Transverse colon (tissue), 4 donors: ENCODE results near the gene NFASC. TPM values are rescaled to one million over a fixed set of nuclear protein-coding genes. Genes with fewer than 3 reads are reported as not detected.

Experiments used
- DNase-seq: peaks from one replicate; pipeline ENCODE4 v3.0.0-alpha.2; 2019
- H3K27ac ChIP-seq, 4 donors: fragments of 200-600 bp; sonication (generic); 2 replicates each; pipeline ENCODE4 v1.5.1; 2016 to 2018; ENCODE audit warnings: inconsistent platforms in 4 of 4
- H3K27me3 ChIP-seq: fragments of 200-600 bp; sonication (generic); 2 replicates; pipeline ENCODE4 v1.5.1; 2017; ENCODE audit warnings: inconsistent platforms
- H3K36me3 ChIP-seq, 4 donors: fragments of 200-600 bp; sonication (generic); 2 replicates each; pipeline ENCODE4 v1.5.1; 2017 to 2019; ENCODE audit warnings: inconsistent platforms in 4 of 4
- H3K4me1 ChIP-seq, 4 donors: fragments of 200-600 bp; sonication (generic); 2 replicates each; pipeline ENCODE4 v1.5.1; 2017 to 2020; ENCODE audit warnings: inconsistent platforms in 4 of 4
- H3K4me3 ChIP-seq, 4 donors: fragments of 200-600 bp; sonication (generic); 1 replicate in 1 of 4; 2 replicates in 3 of 4; pipeline versions ENCODE4 v1.5.1 to v1.6.1; 2017 to 2019; ENCODE audit warnings: inconsistent platforms in 4 of 4
- H3K9me3 ChIP-seq, 2 donors: fragments of 200-600 bp; sonication (generic); 2 replicates each; pipeline ENCODE4 v1.5.1; 2017 to 2019; ENCODE audit warnings: inconsistent platforms in 2 of 2
- CTCF ChIP-seq, 5 experiments: fragments of 200-600 bp in 3 of 5; fragments of 450-650 bp in 2 of 5; sonication (generic) in 3 of 5; IDR thresholded peaks; 1 replicate in 2 of 5; 2 replicates in 3 of 5; pipeline ENCODE4 v1.5.1; 2016 to 2017; ENCODE audit warnings: antibody characterized with exemption in 5 of 5, inconsistent platforms in 3 of 5, mild to moderate bottlenecking in 2 of 5, moderate library complexity in 1 of 5
- EP300 ChIP-seq: sonication (generic); formaldehyde crosslinking; IDR thresholded peaks from one replicate; pipeline ENCODE4 v1.6.1; 2017; ENCODE audit warnings: antibody characterized with exemption, low read depth
- POLR2A ChIP-seq: fragments of 450-650 bp; IDR thresholded peaks from one replicate; pipeline ENCODE4 v1.6.1; 2016; ENCODE audit warnings: antibody characterized with exemption, mild to moderate bottlenecking, moderate library complexity
- POLR2AphosphoS5 ChIP-seq, 3 donors: sonication (generic); formaldehyde crosslinking; IDR thresholded peaks; one replicate each; pipeline ENCODE4 v1.6.1; 2016; ENCODE audit warnings: antibody characterized with exemption in 3 of 3
- WGBS, 2 donors: methylation state at CpG; one replicate each; pipeline ENCODE4 v1.1.5; 2018; ENCODE audit warnings: low coverage in 1 of 2; 5-methylcytosine and 5-hydroxymethylcytosine counted together
- in situ Hi-C, 4 donors: fragments of 200-750 bp; cut with MboI; loops; one replicate each; pipeline versions ENCODE4 v1.15.0 to v1.15.1; 2017; ENCODE audit warnings: low sequenced_read_pairs in 3 of 4, low pct_ligation_motif_present in 1 of 4, low pct_unique_long_range_greater_than_20kb in 1 of 4
- intact Hi-C: fragments of 100-400 bp; cut with DNase I; formaldehyde crosslinking; loops from one replicate; pipeline ENCODE4 v1.15.1; 2023; ENCODE audit warnings: low total_unique reads
- total RNA-seq, 4 donors: library from RNA; depleted of rRNA; stranded (reverse); fragments of >200 nt; gene quantifications; one replicate each; pipeline ENCODE4 v1.1.0, GENCODE V29; 2016

NFASC gene
- total RNA-seq, 4 donors from 2014 or later = 11.3 to 48.8 (median 13.4) TPM

GRCh38 chr1:204947747-204948146 lies 77.1 kb downstream of the NFASC start:
- no peaks in the 10 kb centered on the region for H3K4me1 ChIP-seq
- DNase-seq = no peak
- no peak overlapping the region for H3K27ac ChIP-seq
- no peak overlapping the region for H3K4me3 ChIP-seq
- WGBS, 2 donors = 62 to 75% methylated on average over 6 of the region's 6 CpGs
- H3K9me3 ChIP-seq = no peaks in the 10 kb centered on the region
- H3K27me3 ChIP-seq = no peaks in the 10 kb centered on the region
- in situ Hi-C loops (loop anchor here in 3 of 4 donors (10.0 to 25.0 kb wide), 3 partner anchors 133 to 385 kb away; no protein-coding TSS in a partner anchor), intact Hi-C loops (no loop called here)
- H3K36me3 ChIP-seq = no peaks in the 10 kb centered on the region
- no peak for TF ChIP-seq CTCF (IDR thresholded peaks at IDR 0.05)
- TF ChIP-seq POLR2A = no peak
- no peak for TF ChIP-seq EP300
- no peak for TF ChIP-seq POLR2AphosphoS5 (IDR thresholded peaks at IDR 0.05)

GRCh38 chr1:204950353-204951001 lies 79.8 kb downstream of the NFASC start:
- Histone ChIP-seq H3K27ac (no peak overlapping the region), H3K4me1 (no peaks in the 10 kb centered on the region), H3K27me3 (no peaks in the 10 kb centered on the region), H3K9me3 (no peaks in the 10 kb centered on the region), H3K4me3 (no peak overlapping the region), H3K36me3 (no peaks in the 10 kb centered on the region)
- WGBS, 2 donors = 75% methylated on average over 13 of the region's 13 CpGs; no CpG with 5 or more reads in 1 of the 2 donors
- intact Hi-C loops = no loop called here
- no peak for DNase-seq
- in situ Hi-C loops = no loop called here
- TF ChIP-seq POLR2A = no peak
- TF ChIP-seq CTCF (IDR thresholded peaks at IDR 0.05) = no peak
- no peak for TF ChIP-seq POLR2AphosphoS5 (IDR thresholded peaks at IDR 0.05)

GRCh38 chr1:204958317-204959307 lies 88.0 kb downstream of the NFASC start:
- no peaks in the 10 kb centered on the region for H3K9me3 ChIP-seq
- H3K4me3 ChIP-seq = no peak overlapping the region
- H3K4me1 ChIP-seq = no peaks in the 10 kb centered on the region
- in situ Hi-C loops (no loop called here), intact Hi-C loops (no loop called here)
- DNase-seq = no peak
- 71 to 72% methylated on average over 7 to 11 of the region's 11 CpGs for WGBS, 2 donors
- no peaks in the 10 kb centered on the region for H3K36me3 ChIP-seq
- no peak for TF ChIP-seq CTCF (IDR thresholded peaks at IDR 0.05)
- no peak for TF ChIP-seq POLR2AphosphoS5 (IDR thresholded peaks at IDR 0.05)
- TF ChIP-seq EP300 = no peak
- TF ChIP-seq POLR2A = no peak
- no peak overlapping the region for H3K27ac ChIP-seq
- no peaks in the 10 kb centered on the region for H3K27me3 ChIP-seq

GRCh38 chr1:204959374-204959773 lies 88.7 kb downstream of the NFASC start:
- in situ Hi-C loops = no loop called here
- Histone ChIP-seq H3K9me3 (no peaks in the 10 kb centered on the region), H3K36me3 (no peaks in the 10 kb centered on the region), H3K4me3 (no peak overlapping the region), H3K4me1 (no peaks in the 10 kb centered on the region), H3K27me3 (no peaks in the 10 kb centered on the region), H3K27ac (no peak overlapping the region)
- TF ChIP-seq POLR2AphosphoS5 (IDR thresholded peaks at IDR 0.05) = no peak
- TF ChIP-seq EP300 = no peak
- no peak for TF ChIP-seq POLR2A
- no peak for TF ChIP-seq CTCF (IDR thresholded peaks at IDR 0.05)
- intact Hi-C loops = no loop called here
- WGBS, 2 donors = 61 to 80% methylated on average over 2 to 5 of the region's 5 CpGs
- DNase-seq = no peak
